Liver (tissue), 9 donors: Measurements from ENCODE around the gene ANO10. TPM values are rescaled to one million over a fixed set of nuclear protein-coding genes. Genes with fewer than 3 reads are reported as not detected.
"Not testable (repeated sequence)": the region's sequence is repeated elsewhere in the genome, so short reads cannot be mapped to it uniquely, and the experiment has no call there.

Experiments used
- DNase-seq: peaks from one replicate; pipeline ENCODE4 v3.0.0-alpha.2; 2017; ENCODE audit warnings: low spot score
- H3K27ac ChIP-seq, 2 donors: one replicate each; pipeline ENCODE4 v1.7.0; 2013; ENCODE audit warnings: inconsistent platforms in 2 of 2, low read length in 2 of 2, control low read depth in 1 of 2, low read depth in 1 of 2, mild to moderate bottlenecking in 1 of 2
- H3K27me3 ChIP-seq, 4 donors: one replicate each; pipeline versions ENCODE4 v1.6.1 to v1.7.0; 2013; ENCODE audit warnings: low read length in 3 of 4, inconsistent platforms in 1 of 4, mild to moderate bottlenecking in 1 of 4, moderate library complexity in 1 of 4; ENCODE audit not compliant: control insufficient read depth in 4 of 4, insufficient read depth in 4 of 4
- H3K36me3 ChIP-seq, 4 donors: one replicate each; pipeline versions ENCODE4 v1.6.1 to v1.7.0; 2013; ENCODE audit warnings: low read length in 3 of 4, mild to moderate bottlenecking in 3 of 4, low read depth in 1 of 4, moderate library complexity in 1 of 4; ENCODE audit not compliant: control insufficient read depth in 4 of 4, insufficient read depth in 3 of 4
- H3K4me1 ChIP-seq, 4 donors: one replicate each; pipeline versions ENCODE4 v1.6.1 to v1.7.0; 2013; ENCODE audit warnings: low read length in 3 of 4, mild to moderate bottlenecking in 3 of 4, moderate library complexity in 1 of 4; ENCODE audit not compliant: control insufficient read depth in 4 of 4, insufficient read depth in 4 of 4
- H3K4me3 ChIP-seq, 3 donors: one replicate each; pipeline versions ENCODE4 v1.6.1 to v1.7.0; 2013; ENCODE audit warnings: low read length in 3 of 3, control low read depth in 1 of 3, low read depth in 1 of 3, mild to moderate bottlenecking in 1 of 3
- H3K9ac ChIP-seq, 2 donors: one replicate each; pipeline ENCODE4 v1.7.0; 2013; ENCODE audit warnings: low read length in 2 of 2, mild to moderate bottlenecking in 2 of 2, moderate library complexity in 2 of 2, control low read depth in 1 of 2, low read depth in 1 of 2
- H3K9me3 ChIP-seq, 4 donors: one replicate each; pipeline versions ENCODE4 v1.6.1 to v1.7.0; 2013; ENCODE audit warnings: low read length in 3 of 4; ENCODE audit not compliant: control insufficient read depth in 4 of 4
- EGR1 ChIP-seq, 2 donors: IDR thresholded peaks; 2 replicates each; pipeline ENCODE4 v1.6.1; 2016 to 2018; ENCODE audit warnings: antibody characterized with exemption in 2 of 2, low read depth in 2 of 2
- HNF4G ChIP-seq: IDR thresholded peaks from 2 replicates; pipeline ENCODE4 v1.6.1; 2016; ENCODE audit warnings: antibody characterized with exemption
- MAX ChIP-seq: IDR thresholded peaks from 2 replicates; pipeline ENCODE4 v1.6.1; 2016; ENCODE audit warnings: antibody characterized with exemption
- REST ChIP-seq: IDR thresholded peaks from 2 replicates; pipeline ENCODE4 v1.6.1; 2016; ENCODE audit warnings: antibody characterized with exemption, mild to moderate bottlenecking
- RXRA ChIP-seq, 2 donors: IDR thresholded peaks; 2 replicates each; pipeline ENCODE4 v1.6.1; 2017 to 2018; ENCODE audit warnings: antibody characterized with exemption in 2 of 2, mild to moderate bottlenecking in 1 of 2
- SP1 ChIP-seq: IDR thresholded peaks from 2 replicates; pipeline ENCODE4 v1.6.1; 2018; ENCODE audit warnings: antibody characterized with exemption, mild to moderate bottlenecking
- WGBS: extraction: QIAGEN DNeasy Blood & Tissue Kit; methylation state at CpG from one replicate; pipeline ENCODE4 v1.1.7; 2013; 5-methylcytosine and 5-hydroxymethylcytosine counted together
- polyA plus RNA-seq, 2 donors: library from polyadenylated mRNA; stranded (reverse) in 1 of 2; unstranded in 1 of 2; fragments of 200-250 nt in 1 of 2; fragments of >200 nt in 1 of 2; fragmentation: Nextera tagmentation in 1 of 2; extraction: Ambion mirVana in 1 of 2; gene quantifications; one replicate each; pipeline versions ENCODE4 v1.2.1 to v1.2.3, GENCODE V29; 2013 to 2015
- total RNA-seq, 2 donors: library from RNA; depleted of rRNA; stranded (reverse); fragments of >200 nt; gene quantifications; one replicate each; pipeline ENCODE4 v1.2.3, GENCODE V29; 2014
- TF ChIP-seq, protein P1 (sequence below): IDR thresholded peaks from 2 replicates; pipeline ENCODE4 v1.6.1; 2016; ENCODE audit warnings: antibody characterized with exemption
- donor health status: healthy.
- donor health status: healthy.
- donor health status: healthy.
- donor health status: healthy.
- donor health status: healthy.

The ANO10 gene
- total and polyA plus RNA-seq, 4 donors, result 5.6 to 8.7 (median 6.8) TPM

GRCh38 chr3:43659250-43659880 lies 37.6 kb upstream of the ANO10 start:
- Histone ChIP-seq H3K36me3 (no peaks in the 10 kb centered on the region), H3K9me3 (no peaks in the 10 kb centered on the region), H3K4me1 (no peaks in the 10 kb centered on the region), H3K9ac (no peak overlapping the region), H3K27me3 (no peaks in the 10 kb centered on the region), H3K4me3 (no peak overlapping the region), H3K27ac (no peak overlapping the region)
- WGBS, result 88% methylated on average over 13 of the region's 13 CpGs
- peak; percentile 44 for DNase-seq
- TF ChIP-seq SP1, result no peak
- TF ChIP-seq, protein P1, sequence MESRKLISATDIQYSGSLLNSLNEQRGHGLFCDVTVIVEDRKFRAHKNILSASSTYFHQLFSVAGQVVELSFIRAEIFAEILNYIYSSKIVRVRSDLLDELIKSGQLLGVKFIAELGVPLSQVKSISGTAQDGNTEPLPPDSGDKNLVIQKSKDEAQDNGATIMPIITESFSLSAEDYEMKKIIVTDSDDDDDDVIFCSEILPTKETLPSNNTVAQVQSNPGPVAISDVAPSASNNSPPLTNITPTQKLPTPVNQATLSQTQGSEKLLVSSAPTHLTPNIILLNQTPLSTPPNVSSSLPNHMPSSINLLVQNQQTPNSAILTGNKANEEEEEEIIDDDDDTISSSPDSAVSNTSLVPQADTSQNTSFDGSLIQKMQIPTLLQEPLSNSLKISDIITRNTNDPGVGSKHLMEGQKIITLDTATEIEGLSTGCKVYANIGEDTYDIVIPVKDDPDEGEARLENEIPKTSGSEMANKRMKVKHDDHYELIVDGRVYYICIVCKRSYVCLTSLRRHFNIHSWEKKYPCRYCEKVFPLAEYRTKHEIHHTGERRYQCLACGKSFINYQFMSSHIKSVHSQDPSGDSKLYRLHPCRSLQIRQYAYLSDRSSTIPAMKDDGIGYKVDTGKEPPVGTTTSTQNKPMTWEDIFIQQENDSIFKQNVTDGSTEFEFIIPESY, result no peak
- TF ChIP-seq EGR1 (IDR thresholded peaks at IDR 0.05; ENCODE audit: low read depth in 2 of 2), result no peak
- TF ChIP-seq HNF4G, result no peak
- TF ChIP-seq REST, result no peak
- no peak for TF ChIP-seq RXRA (IDR thresholded peaks at IDR 0.05)

DNA sequence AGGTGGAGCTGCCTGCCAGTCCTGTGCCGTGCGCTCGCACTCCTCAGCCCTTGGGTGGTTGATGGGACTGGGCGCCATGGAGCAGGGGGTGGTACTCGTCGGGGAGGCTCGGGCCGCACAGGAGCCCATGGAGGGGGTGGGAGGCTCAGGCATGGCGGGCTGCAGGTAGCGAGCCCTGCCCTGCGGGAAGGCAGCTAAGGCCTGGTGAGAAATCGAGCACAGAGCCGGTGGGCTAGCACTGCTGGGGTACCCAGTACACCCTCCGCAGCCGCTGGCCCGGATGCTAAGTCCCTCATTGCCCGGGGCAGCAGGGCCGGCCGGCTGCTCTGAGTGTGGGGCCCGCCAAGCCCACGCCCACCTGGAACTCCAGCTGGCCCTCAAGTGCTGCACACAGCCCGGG lies 34.6 kb upstream of the ANO10 start:
- not testable (repeated sequence) for H3K36me3 ChIP-seq, H3K4me1 ChIP-seq, H3K27me3 ChIP-seq, DNase-seq, H3K9ac ChIP-seq, H3K27ac ChIP-seq, H3K4me3 ChIP-seq, H3K9me3 ChIP-seq
- WGBS, result 98% methylated on average over 22 of the region's 22 CpGs

GRCh38 chr3:43650345-43650744 lies 28.5 kb upstream of the ANO10 start:
- Histone ChIP-seq H3K9me3 (no peaks in the 10 kb centered on the region), H3K4me3 (no peak overlapping the region), H3K9ac (no peak overlapping the region), H3K27ac (no peak overlapping the region), H3K36me3 (no peaks in the 10 kb centered on the region), H3K4me1 (peaks cover 0 to 9% (median under 1%) of the 10 kb centered on the region in 4 donors), H3K27me3 (no peaks in the 10 kb centered on the region)
- DNase-seq, result no peak
- WGBS, result 68% methylated on average over 1 of the region's 1 CpG
- no peak for TF ChIP-seq MAX
